ENCODE data around the gene IFNA4.
"Not testable (repeated sequence)": the region's sequence is repeated elsewhere in the genome, so short reads cannot be mapped to it uniquely, and the experiment has no call there.

The IFNA4 gene

GRCh38 chr9:21187487-21187886 is at the start of gene IFNA4:
TSS of gene IFNA4 (minus strand) at chr9:21187587. CDS start at chr9:21187531, 56 bp downstream.
- DNase-seq, result not testable (repeated sequence)

- not testable (repeated sequence) for DNase-seq
Observed at GRCh38 chr9:21236360-21236714, 49.0 kb upstream of the IFNA4 start.

- DNase-seq, result peak; percentile 22
Observed at GRCh38 chr9:21235468-21236359, 48.3 kb upstream of the IFNA4 start.

GRCh38 chr9:21234153-21234687 is 46.8 kb upstream of the IFNA4 start:
- no peak for DNase-seq

DNA sequence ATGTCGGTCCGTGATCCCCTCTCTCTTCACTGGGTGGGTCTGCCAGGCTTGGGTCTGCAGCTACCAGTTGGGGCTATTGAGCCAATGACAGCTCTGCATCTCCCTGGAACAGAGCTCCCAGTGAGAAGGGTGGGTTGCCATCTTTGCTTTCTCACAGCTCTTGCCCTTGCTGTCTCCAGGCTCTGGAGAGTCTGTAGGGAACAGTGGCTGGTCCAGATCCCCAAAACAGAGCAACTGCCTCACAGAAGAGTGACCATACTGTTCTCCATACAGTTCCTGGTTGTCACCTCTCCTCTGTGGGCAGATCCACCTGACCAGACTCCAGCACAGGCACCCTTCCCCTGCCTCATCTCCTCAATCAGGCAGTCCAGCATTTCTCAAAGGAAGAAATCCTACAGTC is 45.9 kb upstream of the IFNA4 start:
- DNase-seq, result no peak

DNA sequence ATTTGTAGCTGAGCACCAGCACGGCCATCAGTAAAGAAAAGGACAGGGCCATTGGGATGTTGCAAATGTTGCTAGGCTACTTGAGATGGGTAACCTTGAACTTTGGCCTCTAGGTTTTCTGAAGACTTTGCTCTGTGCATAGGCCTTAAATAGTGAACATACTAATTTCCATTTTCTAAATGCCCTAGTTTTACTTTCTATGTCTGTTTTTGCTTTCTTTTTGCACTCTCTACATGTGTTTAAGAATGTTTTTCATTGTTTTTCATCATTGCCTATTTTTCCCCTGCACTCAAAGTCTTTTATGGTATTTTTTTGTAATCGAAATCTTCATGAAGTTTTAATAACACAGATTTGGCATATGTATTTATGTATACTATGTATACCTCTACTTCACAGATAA is 40.7 kb upstream of the IFNA4 start, which contains the start of gene IFNA17:
Gene IFNA17 (minus strand): TSS at position 101 of the 400 bp plus-strand sequence. CDS start 49 bp downstream, at position 52.
- no peak for DNase-seq

DNA sequence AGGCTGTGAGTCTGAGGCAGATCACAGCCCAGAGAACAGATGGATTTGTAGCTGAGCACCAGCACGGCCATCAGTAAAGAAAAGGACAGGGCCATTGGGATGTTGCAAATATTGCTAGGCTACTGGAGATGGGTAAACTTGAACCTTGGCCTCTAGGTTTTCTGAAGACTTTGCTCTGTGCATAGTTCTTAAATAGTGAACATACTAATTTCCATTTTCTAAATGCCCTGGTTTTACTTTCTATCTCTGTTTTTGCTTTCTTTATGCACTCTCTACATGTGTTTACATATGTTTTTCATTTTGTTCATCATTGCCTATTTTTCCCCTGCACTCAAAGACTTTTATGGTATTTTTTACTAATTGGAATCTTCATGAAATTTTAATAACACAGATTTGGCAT is 29.8 kb upstream of the IFNA4 start, which contains the start of gene IFNA16:
Gene IFNA16 (minus strand): TSS at position 101 of the 400 bp plus-strand sequence. CDS start 6 bp downstream, at position 95.
- not testable (repeated sequence) for DNase-seq

DNA sequence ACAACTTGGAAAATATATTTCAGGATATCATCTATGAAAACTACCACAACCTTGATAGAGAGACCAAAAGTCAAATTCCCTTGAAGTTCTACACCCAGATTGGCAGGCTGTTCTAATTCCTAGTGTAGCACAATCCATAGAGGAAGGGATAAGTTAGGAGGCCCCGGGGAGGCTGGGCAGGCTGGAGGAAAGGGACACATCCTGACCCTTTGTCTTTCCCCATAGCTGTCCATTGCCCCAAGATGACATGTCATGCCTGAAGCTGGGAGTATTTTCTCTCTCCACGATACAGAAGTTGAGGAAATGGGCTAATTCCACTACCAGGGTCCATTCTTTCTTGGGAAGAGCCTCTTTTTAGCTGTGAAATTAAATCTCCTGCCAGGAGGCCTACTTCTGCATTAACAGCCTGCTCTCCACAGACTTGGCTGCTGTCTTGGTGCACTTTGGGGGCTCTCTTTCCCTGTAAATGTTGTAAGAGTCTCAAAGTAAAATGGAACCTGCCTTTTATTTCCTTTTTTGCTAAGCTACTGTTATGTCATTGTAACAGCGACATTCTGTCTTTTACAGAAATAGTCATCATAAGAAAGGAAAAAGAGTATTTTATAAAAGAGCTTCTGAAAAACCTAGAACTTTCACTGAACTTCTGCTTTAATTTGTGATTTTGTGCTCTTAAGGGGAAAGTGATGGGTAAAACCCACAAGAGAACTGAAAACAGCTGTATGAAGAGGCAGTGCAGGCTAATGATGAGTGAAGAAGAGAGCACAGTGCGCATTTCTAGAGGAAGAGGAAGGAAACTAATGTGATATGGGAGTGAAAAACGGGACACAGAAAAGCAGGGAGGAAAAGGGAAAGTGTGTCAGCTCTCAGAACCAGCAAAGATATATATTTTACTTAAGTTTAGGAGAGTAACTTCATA is 26.3 kb upstream of the IFNA4 start:
- not testable (repeated sequence) for DNase-seq

GRCh38 chr9:21212160-21212559 is 24.8 kb upstream of the IFNA4 start:
- not testable (repeated sequence) for DNase-seq

DNA sequence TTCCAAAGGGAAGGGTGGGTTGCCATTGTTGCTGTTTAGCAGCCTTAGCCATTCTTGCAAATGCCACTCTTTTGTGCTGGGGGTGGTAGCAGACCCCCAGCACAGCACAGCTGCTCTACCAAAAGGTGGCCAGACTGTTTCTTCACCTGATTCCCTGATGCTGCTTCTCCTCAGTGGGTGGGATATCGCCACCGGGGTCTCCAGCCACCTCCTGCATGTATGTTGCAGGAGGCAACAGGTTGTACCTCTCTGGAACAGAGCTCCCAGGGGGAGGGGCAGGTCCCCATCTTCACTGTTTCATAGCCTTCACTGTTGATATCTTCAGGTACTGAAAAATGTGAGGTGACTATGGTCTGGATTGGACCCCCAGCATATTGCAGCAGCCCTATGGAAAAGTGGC is 23.4 kb upstream of the IFNA4 start:
- DNase-seq, result not testable (repeated sequence)

DNA sequence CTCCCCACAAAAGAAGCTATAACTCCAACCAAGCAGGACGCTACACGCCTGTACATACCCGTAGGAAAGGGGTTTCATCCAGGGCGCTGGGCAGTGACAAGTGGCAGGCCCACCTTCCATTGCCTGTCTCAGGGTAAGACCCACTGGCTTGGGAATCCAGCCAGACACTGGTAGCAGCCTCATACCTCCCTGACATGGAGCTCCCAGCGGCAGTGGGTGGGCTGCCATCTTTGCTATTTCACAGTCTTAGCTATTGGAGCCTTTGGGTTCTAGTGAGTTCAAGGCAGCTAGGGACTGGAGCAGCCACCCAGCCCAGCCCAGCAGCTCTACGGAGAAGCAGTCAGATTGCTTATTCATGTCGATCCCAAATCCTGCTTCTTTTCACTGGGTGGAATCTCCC is 22.9 kb upstream of the IFNA4 start:
- no peak for DNase-seq

GRCh38 chr9:21207043-21207442 is 19.7 kb upstream of the IFNA4 start, which contains the start of gene IFNA10:
TSS of gene IFNA10 (minus strand) at chr9:21207143. CDS start at chr9:21207097, 46 bp downstream.
- not testable (repeated sequence) for DNase-seq

- no peak for DNase-seq
Observed at GRCh38 chr9:21205204-21205603, 17.8 kb upstream of the IFNA4 start.

- not testable (repeated sequence) for DNase-seq
Observed at GRCh38 chr9:21202105-21202504, 14.7 kb upstream of the IFNA4 start, which contains the start of gene IFNA7. TSS of gene IFNA7 (minus strand) at chr9:21202205. CDS start at chr9:21202165, 40 bp downstream.

DNA sequence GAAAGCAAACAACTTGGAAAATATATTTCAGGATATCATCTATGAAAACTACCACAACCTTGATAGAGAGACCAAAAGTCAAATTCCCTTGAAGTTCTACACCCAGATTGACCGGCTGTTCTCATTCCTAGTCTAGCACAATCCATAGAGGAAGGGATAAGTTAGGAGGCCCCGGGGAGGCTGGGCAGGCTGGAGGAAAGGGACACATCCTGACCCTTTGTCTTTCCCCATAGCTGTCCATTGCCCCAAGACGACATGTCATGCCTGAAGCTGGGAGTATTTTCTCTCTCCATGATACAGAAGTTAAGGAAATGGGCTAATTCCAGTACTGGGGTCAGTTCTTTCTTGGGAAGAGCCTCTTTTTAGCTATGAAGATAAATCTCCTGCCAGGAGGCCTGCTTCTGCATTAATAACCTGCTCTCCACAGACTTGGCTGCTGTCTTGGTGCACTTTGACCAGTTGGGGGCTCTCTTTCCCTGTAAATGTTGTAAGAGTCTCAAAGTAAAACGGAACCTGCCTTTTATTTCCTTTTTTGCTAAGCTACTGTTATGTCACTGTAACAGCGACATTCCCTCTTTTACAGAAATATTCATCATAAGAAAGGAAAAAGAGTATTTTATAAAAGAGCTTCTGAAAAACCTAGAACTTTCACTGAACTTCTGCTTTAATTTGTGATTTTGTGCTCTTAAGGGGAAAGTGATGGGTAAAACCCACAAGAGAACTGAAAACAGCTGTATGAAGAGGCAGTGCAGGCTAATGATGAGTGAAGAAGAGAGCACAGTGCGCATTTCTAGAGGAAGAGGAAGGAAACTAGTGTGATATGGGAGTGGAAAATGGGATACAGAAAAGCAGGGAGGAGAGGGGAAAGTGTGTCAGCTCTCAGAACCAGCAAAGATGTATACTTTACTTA is 7.7 kb upstream of the IFNA4 start:
- DNase-seq, result peak; percentile 27

DNA sequence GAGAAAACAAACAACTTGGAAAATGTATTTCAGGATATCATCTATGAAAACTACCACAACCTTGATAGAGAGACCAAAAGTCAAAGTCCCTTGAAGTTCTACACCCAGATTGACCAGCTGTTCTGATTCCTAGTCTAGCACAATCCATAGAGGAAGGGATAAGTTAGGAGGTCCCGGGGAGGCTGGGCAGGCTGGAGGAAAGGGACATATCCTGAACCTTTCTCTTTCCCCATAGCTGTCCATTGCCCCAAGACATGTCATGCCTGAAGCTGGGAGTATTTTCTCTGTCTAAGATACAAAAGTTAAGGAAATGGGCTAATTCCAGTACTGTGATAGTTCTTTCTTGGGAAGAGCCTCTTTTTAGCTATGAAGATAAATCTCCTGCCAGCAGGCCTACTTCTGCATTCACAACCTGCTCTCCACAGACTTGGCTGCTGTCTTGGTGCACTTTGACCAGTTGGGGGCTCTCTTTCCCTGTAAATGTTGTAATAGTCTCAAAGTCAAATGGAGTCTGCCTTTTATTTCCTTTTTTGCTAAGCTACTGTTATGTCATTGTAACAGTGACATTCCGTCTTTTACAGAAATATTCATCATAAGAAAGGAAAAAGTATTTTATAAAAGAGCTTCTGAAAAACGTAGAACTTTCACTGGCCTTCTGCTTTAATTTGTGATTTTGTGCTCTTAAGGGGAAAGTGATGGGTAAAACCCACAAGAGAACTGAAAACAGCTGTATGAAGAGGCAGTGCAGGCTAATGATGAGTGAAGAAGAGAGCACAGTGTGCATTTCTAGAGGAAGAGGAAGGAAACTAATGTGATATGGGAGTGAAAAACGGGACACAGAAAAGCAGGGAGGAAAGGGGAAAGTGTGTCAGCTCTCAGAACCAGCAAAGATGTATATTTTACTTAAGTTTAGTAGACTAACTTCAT is 4.3 kb downstream of the IFNA4 start:
- not testable (repeated sequence) for DNase-seq

- DNase-seq, result no peak
Observed at GRCh38 chr9:21174671-21175070, 12.7 kb downstream of the IFNA4 start.

DNA sequence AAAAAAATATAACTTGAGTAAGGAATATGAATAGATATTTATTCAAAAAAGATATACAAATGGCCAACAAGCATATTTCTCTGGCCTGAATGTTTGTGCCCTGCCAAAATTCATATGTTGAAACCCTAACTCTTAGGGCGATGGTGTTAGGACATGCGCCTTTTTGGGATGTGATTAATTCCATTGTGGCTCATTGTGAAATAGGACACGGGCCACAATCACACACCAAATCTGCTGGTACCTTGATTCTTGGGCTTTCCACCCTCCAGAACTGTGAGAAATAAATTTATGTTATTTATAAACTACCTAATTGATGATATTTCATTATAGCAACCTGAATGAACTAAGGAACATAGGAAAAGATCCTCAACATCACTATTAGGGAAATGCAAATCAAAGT is 15.2 kb downstream of the IFNA4 start:
- DNase-seq, result no peak

- DNase-seq, result no peak
Observed at GRCh38 chr9:21171351-21171750, 16.0 kb downstream of the IFNA4 start.

- not testable (repeated sequence) for DNase-seq
Observed at GRCh38 chr9:21166560-21166959, 20.8 kb downstream of the IFNA4 start, which contains the start of gene IFNA21. TSS of gene IFNA21 (minus strand) at chr9:21166660. CDS start at chr9:21166612, 48 bp downstream.

Measured in activated CD8-positive, alpha-beta memory T cell treated with anti-CD3 and anti-CD28 coated beads, Interleukin-2, amount 50 U/mL, for 4 hours (primary cell).